Fibroblast of the aortic adventitia (primary cell): ENCODE measurements around the gene PRKCA. TPM values are rescaled to one million over a fixed set of nuclear protein-coding genes. Genes with fewer than 3 reads are reported as not detected.
A peak's percentile ranks its signal among the peaks of the same experiment; 100 is the strongest.

Experiments
- DNase-seq: peaks from one replicate; pipeline ENCODE4 v3.0.0-alpha.2; 2010; ENCODE audit warnings: low read depth
- H3K4me3 ChIP-seq: 2 replicates; pipeline ENCODE4 v1.5.1; 2011; ENCODE audit warnings: low read depth, mild to moderate bottlenecking, control low read depth, low read length, moderate library complexity
- CTCF ChIP-seq: IDR thresholded peaks from 2 replicates; pipeline ENCODE4 v1.5.1; 2011; ENCODE audit warnings: mild to moderate bottlenecking, low read length, control low read depth, inconsistent platforms; ENCODE audit not compliant: insufficient read depth
- total RNA-seq: library from RNA; depleted of rRNA; stranded (reverse); fragments of >200 nt; gene quantifications from 2 replicates; pipeline ENCODE4 v1.2.3, GENCODE V29; 2012; ENCODE audit warnings: low replicate concordance

PRKCA gene
- total RNA-seq, 1 donor: 43.7 TPM

- no peak for DNase-seq
- no peak overlapping the region for H3K4me3 ChIP-seq
- no peak for TF ChIP-seq CTCF
These were observed 98.3 kb downstream of the PRKCA start for GRCh38 chr17:66400698-66401097.

- no peak for DNase-seq
- H3K4me3 ChIP-seq: no peak overlapping the region
- no peak for TF ChIP-seq CTCF
These were observed 99.0 kb downstream of the PRKCA start for GRCh38 chr17:66401364-66401763.

- no peak for DNase-seq
- H3K4me3 ChIP-seq: no peak overlapping the region
- TF ChIP-seq CTCF: no peak
These were observed 101.6 kb downstream of the PRKCA start for GRCh38 chr17:66403846-66404556.

DNA sequence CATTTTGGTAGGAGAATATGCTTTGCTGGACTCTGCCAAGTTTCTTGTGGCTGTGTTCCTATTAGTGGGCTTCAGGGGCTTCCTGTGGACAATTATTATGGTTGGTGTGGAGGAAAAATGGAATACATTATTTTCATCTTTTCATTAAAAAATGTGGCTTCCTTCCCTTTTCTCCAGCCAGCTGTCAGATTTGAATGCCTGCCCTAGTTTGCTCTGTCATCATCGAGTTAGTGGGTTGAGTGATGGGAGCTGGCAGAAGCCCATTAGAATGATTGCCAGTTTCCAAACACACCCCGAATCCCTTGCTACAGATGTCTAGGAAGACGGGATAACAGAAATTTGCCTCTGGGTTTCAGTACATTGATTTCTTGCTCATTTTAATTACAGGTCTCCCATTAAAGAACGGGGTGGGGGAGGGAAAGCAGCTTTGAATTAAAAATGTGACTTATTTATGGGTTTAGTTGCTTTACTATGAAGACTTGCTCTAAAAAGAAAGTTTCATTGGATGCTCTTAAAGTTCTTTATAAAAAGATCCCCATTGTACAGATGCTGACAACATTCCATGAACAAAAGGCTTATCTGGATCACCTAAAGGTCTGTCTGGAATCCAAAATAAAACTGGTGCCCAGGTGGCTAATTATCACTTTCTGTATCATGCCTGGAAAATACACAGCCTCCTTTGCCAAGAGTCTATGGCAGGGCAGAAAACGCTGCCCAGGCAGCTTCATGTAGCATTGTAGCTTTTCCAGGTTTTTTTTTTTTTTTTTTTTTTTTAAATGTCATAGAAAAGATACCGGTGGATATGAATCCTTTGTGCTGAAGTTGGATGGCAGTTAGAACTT is 103.6 kb downstream of the PRKCA start:
- DNase-seq: peak; percentile 40
- no peak overlapping the region for H3K4me3 ChIP-seq
- no peak for TF ChIP-seq CTCF

DNA sequence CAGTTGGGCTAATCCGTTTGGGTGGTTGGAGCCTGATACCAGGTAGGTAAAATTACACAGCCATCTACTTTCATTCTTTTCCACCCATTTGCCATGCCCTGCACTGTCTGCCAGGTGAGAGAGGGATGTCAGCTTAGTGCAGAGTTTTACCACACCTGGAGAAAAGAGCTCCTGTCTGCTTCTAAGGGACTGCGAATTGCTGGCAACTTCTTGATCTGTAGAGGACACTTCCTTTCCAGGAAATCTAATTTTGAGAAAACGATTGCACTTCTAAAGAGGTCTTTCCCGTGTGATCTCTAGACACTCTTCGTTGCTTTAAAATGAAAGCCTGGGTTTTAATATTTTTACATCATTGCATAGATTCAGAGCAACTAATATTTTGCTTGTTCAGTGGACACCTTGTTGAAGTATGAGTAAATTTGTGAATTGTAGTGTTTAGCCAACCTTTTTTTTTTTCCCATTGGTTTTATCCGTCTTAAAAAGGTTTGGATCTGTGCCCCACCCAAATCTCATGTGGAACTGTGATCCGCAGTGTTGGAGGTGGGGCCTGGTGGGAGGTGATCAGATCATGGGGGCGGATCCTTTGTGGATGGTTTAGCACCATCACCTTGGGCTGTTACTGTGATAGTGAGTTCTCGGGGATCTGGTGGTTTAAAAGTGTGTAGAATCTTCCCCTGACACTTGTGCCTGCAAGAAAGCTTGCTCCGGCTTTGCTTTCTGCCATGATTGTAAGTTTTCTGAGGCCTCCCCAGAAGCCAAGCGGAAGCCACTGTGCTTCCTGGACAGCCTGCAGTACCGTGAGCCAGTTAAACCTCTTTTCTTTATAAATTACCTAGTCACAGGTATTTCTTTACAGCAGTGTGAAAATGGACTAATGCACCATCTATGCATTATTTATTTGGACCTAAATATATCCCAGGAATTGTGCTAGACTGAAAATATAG is 104.6 kb downstream of the PRKCA start:
- no peak overlapping the region for H3K4me3 ChIP-seq
- DNase-seq: no peak
- TF ChIP-seq CTCF: no peak

DNA sequence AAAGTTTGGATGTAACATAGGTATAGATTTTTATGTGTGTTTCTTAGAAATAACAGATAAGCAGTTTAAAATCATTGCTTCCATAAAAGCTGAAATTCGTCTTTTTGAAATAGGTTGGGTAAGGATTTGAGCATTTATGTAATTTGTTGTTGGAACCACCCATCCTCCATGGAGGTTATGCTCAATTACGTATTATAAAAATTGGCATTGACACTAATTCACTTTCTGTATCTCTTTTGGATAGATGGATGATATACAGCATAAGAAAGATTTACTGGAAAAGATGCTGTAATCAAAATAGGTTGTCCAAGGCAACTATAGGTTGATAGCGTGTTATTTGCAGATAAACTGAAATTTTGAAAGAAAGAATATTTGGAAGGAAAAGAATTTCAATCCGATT is 105.5 kb downstream of the PRKCA start:
- no peak for DNase-seq
- no peak overlapping the region for H3K4me3 ChIP-seq
- no peak for TF ChIP-seq CTCF
